ENCODE data around the gene EVX1.

- TF ChIP-seq CTCF (IDR thresholded peaks at IDR 0.05 in 8 of 11, conservative IDR thresholded peaks at IDR 0.05 in 3 of 11): peak in 5 of 11 experiments; percentile 24 to 35 (median 29)
- TF ChIP-seq POLR2AphosphoS5 (IDR thresholded peaks at IDR 0.05): peak in 2 of 3 donors; percentile 11 to 49
- TF ChIP-seq POLR2A (IDR thresholded peaks at IDR 0.05): no peak
These were observed 7.0 kb upstream of the EVX1 start for GRCh38 chr7:27235387-27236311.

Data from spleen (tissue), 7 donors.